ENCODE measurements around the gene RANBP3.
"Not testable (repeated sequence)": the region's sequence is repeated elsewhere in the genome, so short reads cannot be mapped to it uniquely, and the experiment has no call there.

The RANBP3 gene

DNA sequence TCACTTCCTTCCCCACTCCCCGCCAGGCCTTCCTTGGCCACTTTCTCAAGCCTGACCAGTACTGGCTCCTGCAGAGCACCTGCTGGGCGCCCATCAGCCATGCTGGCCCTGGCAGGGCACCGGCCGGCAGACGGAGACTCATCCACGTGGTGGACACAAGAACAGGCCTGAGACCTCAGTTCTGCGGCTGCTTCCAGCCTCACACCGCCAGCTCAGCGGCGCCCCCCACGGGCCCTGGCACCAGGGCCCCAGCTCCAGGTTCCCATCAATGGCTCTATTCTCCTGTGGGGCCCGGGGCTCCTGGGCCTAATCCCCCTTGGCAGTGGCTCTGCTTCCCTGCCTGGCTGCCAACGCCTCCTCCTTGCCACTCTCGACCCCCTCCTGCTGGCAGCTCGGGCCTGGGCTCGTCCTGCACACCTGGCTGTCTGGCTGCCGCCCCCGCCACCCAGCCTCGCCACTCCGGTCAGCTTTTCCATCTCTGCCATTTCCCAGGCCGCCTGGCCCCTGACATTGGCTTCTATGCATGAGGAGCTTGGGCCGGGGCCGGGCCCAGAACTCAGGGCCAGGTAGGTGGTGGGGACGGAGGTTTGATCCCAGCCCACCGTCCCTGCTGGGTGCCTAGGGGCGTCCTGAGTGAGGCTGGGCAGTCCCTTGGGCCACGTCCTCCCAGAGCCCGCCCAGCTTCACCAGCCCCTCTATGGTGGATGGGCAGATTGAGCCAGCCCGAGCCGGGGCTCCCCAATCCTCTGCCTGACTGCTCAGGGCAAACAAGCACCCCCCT is 80.6 kb downstream of the RANBP3 start:
- no peak for DNase-seq

- no peak for DNase-seq
Observed at GRCh38 chr19:5896365-5897076, 81.4 kb downstream of the RANBP3 start.

GRCh38 chr19:5895890-5896289 is 82.0 kb downstream of the RANBP3 start:
- no peak for DNase-seq

DNA sequence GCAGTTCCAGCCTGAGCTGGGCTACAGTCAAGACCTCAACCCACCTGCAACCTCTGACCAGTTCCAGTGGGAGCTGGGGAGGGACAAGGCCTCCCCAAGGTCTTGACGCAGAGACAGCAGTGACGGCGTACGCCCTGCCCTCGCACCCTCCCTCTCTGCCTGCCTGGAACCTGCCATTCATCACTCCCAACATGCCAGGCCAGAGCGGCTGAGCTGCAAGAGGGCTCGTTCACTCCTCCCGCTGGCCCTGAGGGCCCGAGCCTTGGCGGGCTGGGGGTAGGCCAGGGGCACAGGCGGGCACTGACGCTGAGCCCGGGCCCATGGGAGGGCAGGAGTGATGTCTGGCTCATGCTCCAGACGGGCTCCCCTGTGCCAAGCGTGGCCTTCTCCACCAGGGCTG is 82.5 kb downstream of the RANBP3 start:
- no peak for DNase-seq

DNA sequence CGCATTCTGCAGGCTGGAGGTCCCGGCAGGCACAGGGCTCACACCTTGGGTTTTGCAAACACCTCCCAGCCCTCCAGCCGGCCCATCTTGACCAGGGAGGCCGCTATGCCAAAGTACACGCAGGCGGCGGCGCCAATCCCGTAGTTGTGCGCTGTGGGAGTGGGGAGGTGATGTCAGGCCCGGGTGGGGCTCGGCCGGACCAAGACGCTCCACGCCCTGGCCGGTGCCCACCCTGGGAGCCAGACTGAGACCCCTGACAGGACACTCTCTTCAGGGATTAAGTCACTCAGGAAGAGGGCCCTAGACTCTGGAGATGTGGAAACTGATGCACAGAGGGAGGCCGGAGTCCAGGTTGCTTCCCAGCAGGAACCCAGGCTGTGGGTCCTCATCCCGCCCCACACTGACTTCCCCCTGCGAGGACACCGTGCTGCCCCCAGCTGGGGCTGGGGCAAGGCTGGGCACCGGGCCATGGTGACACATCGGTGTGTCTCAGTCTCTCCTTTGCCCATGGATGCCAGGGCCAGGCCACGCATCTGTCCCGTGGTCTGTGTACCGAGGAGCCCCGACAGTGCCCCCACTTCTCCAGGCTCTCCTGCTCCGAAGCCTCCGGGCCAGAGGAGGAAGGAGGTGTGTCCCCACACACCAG is 83.1 kb downstream of the RANBP3 start:
- no peak for DNase-seq

- DNase-seq: no peak
Observed at GRCh38 chr19:5893907-5894703, 83.8 kb downstream of the RANBP3 start.

- DNase-seq: no peak
Observed at GRCh38 chr19:5893296-5893903, 84.5 kb downstream of the RANBP3 start.

GRCh38 chr19:5892772-5893275 is 85.1 kb downstream of the RANBP3 start:
- DNase-seq: no peak

- DNase-seq: no peak
Observed at GRCh38 chr19:5891938-5892771, 85.8 kb downstream of the RANBP3 start.

GRCh38 chr19:5891572-5891937 is 86.4 kb downstream of the RANBP3 start:
- DNase-seq: no peak

DNA sequence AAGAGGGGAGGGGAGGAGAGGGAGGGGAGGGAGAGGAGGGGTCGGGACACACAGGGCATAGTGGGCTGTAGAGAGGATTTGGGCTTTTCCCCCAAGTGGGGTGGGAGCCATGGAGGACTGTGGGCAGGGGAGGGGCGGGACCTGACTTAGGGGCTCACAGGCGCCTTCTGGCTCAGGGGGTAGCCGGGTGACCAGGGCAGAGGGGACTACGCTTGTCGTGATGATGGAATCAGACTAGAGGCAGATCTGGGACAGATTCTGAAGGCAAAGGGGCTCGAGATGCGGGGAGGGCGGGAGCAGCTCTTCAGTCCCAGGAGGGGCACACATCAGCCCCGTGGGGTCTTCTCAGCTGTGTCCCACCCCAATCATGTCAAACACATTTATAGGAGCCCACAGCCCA is 87.8 kb downstream of the RANBP3 start:
- no peak for DNase-seq

DNA sequence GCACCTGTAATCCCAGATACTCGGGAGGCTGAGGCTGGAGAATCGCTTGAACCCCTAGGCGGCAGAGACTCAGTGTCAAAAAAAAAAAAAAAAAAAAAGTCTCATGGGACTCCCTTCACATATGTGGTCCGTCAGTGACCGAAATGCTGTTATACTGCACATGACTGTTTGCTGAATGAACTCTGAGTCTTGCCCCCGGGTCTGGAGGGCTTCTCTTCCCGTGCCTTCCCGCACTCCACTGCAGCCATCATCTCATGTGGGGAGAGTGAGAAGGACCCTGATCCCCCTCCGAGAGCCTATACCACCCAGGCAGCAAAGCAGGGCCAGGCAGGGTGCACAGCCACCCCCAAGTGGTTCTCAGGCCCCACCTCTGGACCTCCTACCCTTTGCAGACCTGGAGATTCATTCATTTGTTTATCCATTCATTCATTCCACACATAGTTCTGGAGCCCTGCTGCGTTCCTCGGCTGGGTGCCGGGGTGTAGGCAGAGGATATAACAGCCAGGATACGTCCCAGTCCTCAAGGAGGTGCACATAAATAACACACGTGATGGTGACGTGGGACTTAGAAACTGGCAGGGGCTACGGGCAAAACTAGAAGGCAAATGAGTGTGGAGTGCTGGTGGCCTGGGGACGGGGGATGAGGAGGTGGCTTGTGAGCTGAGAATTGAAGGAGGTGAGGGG is 88.5 kb downstream of the RANBP3 start:
- DNase-seq: no peak

DNA sequence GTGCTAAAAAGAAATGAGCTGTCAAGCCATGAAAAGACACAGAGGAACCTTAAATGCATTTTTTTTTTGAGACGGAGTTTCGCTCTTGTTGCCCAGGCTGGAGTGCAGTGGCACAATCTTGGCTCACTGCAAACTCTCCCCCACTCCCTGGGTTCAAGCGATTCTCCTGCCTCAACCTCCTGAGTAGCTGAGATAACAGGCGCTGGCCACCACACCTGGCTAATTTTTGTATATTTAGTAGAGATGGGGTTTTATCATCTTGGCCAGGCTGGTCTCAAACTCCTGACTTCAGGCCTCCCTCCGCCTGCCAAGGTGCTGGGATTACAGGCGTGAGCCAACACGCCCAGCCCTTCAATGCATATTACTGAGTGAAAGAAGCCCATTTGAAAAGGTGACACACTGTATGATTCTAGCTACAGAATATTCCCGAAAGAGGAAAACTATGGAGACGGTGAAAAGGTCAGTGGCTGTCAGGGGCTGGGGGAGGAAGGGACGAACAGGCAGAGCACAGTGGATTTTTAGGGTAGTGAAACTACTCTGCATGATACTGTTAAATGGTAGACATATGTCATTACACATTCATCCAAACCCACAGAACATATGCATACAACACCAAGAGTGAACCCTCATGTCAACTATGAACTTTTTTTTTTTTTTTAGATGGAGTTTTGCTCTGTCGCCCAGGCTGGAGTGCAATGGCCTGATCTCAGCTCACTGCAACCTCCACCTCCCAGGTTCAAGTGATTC is 93.7 kb downstream of the RANBP3 start:
- DNase-seq: not testable (repeated sequence)

DNA sequence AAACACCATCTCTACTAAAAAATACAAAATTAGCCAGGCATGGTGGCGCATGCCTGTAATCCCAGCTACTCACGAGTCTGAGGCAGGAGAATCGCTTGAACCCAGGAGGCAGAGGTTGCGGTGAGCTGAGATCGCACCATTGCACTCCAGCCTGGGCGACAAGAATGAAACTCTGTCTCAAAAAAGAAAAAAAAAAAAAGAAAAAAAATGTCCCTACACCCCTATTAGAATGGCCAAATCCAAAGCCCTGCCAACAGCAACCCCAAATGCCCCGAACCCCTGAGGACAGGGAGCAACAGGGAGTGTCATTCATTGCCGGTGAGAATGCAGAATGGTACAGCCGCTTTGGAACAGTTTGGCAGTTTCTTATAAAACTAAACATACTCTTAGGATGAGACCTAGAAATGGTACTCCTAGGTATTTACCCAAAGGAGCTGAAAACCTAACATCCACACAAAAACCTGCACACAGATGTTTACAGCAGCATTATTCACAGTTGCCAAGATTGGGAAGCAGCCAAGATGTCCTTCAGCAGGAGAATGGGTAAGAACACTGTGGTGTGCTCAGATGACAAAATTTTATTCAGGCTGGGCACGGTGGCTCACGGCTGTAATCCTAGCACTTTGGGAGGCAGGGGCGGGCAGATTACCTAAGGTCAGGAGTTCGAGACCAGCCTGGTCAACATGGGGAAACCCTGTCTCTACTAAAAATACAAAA is 94.6 kb downstream of the RANBP3 start:
- DNase-seq: not testable (repeated sequence)

GRCh38 chr19:5882421-5882968 is 95.4 kb downstream of the RANBP3 start:
- DNase-seq: no peak

DNA sequence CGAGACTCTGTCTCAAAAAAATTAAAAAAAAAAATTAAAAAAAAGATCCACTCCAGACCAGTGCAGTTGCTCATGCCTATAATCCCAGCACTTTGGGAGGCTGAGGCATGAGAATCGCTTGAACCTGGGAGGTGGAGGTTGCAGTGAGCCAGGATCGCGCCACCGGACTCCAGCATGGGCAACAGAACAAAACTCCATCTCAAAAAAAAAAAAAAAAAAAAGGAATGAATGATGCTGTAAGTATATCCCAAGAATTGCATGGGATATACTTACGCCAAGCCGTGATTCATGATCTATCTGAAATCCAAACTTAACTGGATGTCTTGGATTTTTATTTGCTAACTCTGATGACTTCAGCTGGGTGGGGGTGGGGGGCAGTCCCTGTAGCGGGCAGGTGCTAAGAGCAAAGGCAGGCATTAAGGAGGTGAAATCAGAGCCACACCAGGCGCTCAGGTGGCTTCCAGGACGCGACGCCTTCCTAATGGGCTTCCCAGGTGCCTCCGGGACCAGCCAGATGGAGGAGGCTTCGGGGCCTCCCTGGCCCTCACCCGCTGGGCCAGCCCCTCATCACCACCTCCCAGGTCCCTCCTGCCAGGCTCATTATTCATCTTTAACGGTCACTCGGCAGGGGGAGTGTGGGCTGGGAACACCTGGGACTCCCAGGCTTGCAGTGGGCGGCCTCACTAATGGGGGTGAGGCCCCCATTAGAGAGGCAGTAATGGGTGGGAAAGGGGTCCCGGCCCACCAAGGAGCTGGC is 96.2 kb downstream of the RANBP3 start:
- DNase-seq: no peak

DNA sequence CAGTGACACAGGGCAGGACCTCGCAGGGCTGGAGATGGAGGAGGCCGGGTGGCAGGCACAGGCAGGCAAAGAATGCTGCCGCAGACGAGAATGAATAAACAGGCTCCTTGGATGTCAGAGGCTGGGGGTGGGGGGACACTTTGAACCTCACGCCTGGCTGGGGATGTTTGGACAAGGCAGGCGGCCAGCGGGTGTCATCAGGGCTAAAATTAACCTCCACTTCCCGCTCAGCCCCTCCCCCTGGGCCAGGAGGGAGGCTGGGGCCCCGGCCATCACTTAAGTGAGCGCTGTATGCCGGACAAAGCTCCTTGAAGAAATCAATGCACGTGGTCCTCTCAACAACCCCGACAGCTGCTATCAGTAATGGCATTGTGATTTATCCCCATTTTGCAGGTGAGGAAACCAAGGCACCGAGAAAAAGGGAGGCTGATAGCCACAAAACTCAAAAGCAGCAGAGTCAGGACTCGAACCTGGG is 97.3 kb downstream of the RANBP3 start:
- no peak for DNase-seq

DNA sequence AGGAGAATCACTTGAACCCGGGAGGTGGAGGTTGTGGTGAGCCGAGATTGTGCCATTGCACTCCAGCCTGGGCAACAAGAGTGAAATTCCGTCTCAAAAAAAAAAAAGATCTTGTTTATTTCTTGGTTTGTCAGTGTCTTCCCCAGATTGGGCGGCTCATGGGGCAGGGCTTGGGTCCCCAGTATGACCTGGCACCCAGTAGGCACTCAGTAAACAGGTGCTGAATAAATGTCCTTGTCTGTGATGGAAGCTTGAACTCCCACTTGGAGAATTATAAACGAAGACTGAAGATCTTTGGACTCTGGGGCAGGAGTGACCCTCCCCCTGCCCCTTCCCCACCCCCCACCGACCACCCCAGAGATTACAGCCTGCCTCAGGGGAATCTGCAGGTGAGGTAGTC is 97.7 kb downstream of the RANBP3 start:
- DNase-seq: no peak

Measured in NCI-H226 (cell line).